Stimulated activated CD8-positive, alpha-beta memory T cell treated with anti-CD3 and anti-CD28 coated beads, Interleukin-12 subunit alpha, Interleukin-12 subunit beta, amount 100 ng/mL, for 24 hours (primary cell): Measurements from ENCODE around the gene KLRF2.
"Not testable (repeated sequence)": the region's sequence is repeated elsewhere in the genome, so short reads cannot be mapped to it uniquely, and the experiment has no call there.

ENCODE experiments used
- DNase-seq: peaks from one replicate; pipeline ENCODE4 v3.0.0-alpha.2; 2020; ENCODE audit errors: extremely low read depth

Gene KLRF2

GRCh38 chr12:9881246-9881645 lies at the start of gene KLRF2:
KLRF2 (plus strand) TSS chr12:9881489; CDS start chr12:9881596, 107 bp downstream.
- no peak for DNase-seq

GRCh38 chr12:9831720-9832119 lies 49.6 kb upstream of the KLRF2 start:
- DNase-seq = no peak

- DNase-seq = no peak
These were observed 37.9 kb upstream of the KLRF2 start for GRCh38 chr12:9843407-9843806.

GRCh38 chr12:9848899-9849298 lies 32.4 kb upstream of the KLRF2 start:
- no peak for DNase-seq

- no peak for DNase-seq
These were observed 30.2 kb upstream of the KLRF2 start for GRCh38 chr12:9851050-9851449.

- no peak for DNase-seq
These were observed 29.4 kb upstream of the KLRF2 start for GRCh38 chr12:9851927-9852326.

GRCh38 chr12:9856151-9856550 lies 25.1 kb upstream of the KLRF2 start:
- no peak for DNase-seq

GRCh38 chr12:9856894-9857293 lies 24.4 kb upstream of the KLRF2 start:
- DNase-seq = no peak

GRCh38 chr12:9858135-9858534 lies 23.2 kb upstream of the KLRF2 start:
- no peak for DNase-seq

GRCh38 chr12:9864913-9865675 lies 16.2 kb upstream of the KLRF2 start:
- no peak for DNase-seq

GRCh38 chr12:9866860-9867269 lies 14.4 kb upstream of the KLRF2 start:
- no peak for DNase-seq

- no peak for DNase-seq
These were observed 13.8 kb upstream of the KLRF2 start for GRCh38 chr12:9867531-9867930.

GRCh38 chr12:9868311-9868801 lies 12.9 kb upstream of the KLRF2 start:
- no peak for DNase-seq

GRCh38 chr12:9868951-9869306 lies 12.4 kb upstream of the KLRF2 start:
- DNase-seq = no peak

GRCh38 chr12:9869307-9870161 lies 11.8 kb upstream of the KLRF2 start, which contains the start of gene CLEC2B:
CLEC2B (minus strand) TSS chr12:9869354.
- DNase-seq = no peak

GRCh38 chr12:9870286-9870866 lies 10.9 kb upstream of the KLRF2 start:
- no peak for DNase-seq

GRCh38 chr12:9872162-9872561 lies 9.1 kb upstream of the KLRF2 start:
- no peak for DNase-seq

GRCh38 chr12:9872742-9873141 lies 8.5 kb upstream of the KLRF2 start:
- DNase-seq = no peak

GRCh38 chr12:9876120-9876519 lies 5.2 kb upstream of the KLRF2 start:
- DNase-seq = not testable (repeated sequence)

- DNase-seq = no peak
These were observed 684 bp upstream of the KLRF2 start for GRCh38 chr12:9880532-9881078.

GRCh38 chr12:9881988-9882387 lies 699 bp downstream of the KLRF2 start:
- no peak for DNase-seq

GRCh38 chr12:9883175-9883574 lies 1.9 kb downstream of the KLRF2 start:
- no peak for DNase-seq
